Ascending aorta (tissue), 2 donors: Measurements from ENCODE around the gene GHRHR. TPM values are rescaled to one million over a fixed set of nuclear protein-coding genes. Genes with fewer than 3 reads are reported as not detected.

Source experiments
- DNase-seq, 2 donors: peaks; one replicate each; pipeline ENCODE4 v3.0.0-alpha.2; 2019; ENCODE audit warnings: low spot score in 2 of 2
- H3K27ac ChIP-seq, 2 donors: fragments of 200-600 bp; sonication (generic); one replicate each; pipeline ENCODE4 v1.5.1; 2016 to 2017; ENCODE audit warnings: mild to moderate bottlenecking in 1 of 2
- H3K27me3 ChIP-seq: fragments of 200-600 bp; sonication (generic); one replicate; pipeline ENCODE4 v1.5.1; 2017
- H3K36me3 ChIP-seq, 2 donors: fragments of 200-600 bp; sonication (generic); one replicate each; pipeline ENCODE4 v1.5.1; 2016
- H3K4me1 ChIP-seq, 2 donors: fragments of 200-600 bp; sonication (generic); one replicate each; pipeline ENCODE4 v1.5.1; 2016 to 2017; ENCODE audit warnings: mild to moderate bottlenecking in 1 of 2
- H3K4me3 ChIP-seq, 2 donors: fragments of 200-600 bp; sonication (generic); one replicate each; pipeline ENCODE4 v1.5.1; 2016 to 2017; ENCODE audit warnings: mild to moderate bottlenecking in 1 of 2
- H3K9me3 ChIP-seq, 2 donors: fragments of 200-600 bp; sonication (generic); one replicate each; pipeline ENCODE4 v1.5.1; 2016
- CTCF ChIP-seq, 3 experiments: fragments of 200-600 bp in 2 of 3; fragments of 450-650 bp in 1 of 3; sonication (generic) in 2 of 3; IDR thresholded peaks; one replicate each; pipeline ENCODE4 v1.5.1; 2016 to 2019; ENCODE audit warnings: antibody characterized with exemption in 3 of 3, mild to moderate bottlenecking in 1 of 3, moderate library complexity in 1 of 3
- intact Hi-C: fragments of 100-400 bp; cut with DNase I; formaldehyde crosslinking; loops from one replicate; pipeline ENCODE4 v1.15.1; 2023
- total RNA-seq: library from RNA; depleted of rRNA; stranded (reverse); fragments of >200 nt; gene quantifications from one replicate; pipeline ENCODE4 v1.1.0, GENCODE V29; 2016

GHRHR gene
- total RNA-seq, 1 donor from 2014 or later: not detected

- Histone ChIP-seq H3K4me1 (no peaks in the 10 kb centered on the region), H3K27me3 (no peaks in the 10 kb centered on the region), H3K27ac (no peak overlapping the region), H3K36me3 (no peaks in the 10 kb centered on the region), H3K4me3 (no peak overlapping the region), H3K9me3 (peaks cover 0 to 8% of the 10 kb centered on the region in 2 donors)
- no peak for TF ChIP-seq CTCF (IDR thresholded peaks at IDR 0.05)
- intact Hi-C loops: no loop called here
- DNase-seq: no peak
Measured at GRCh38 chr7:30954914-30955313, 8.8 kb upstream of the GHRHR start.

- Histone ChIP-seq H3K27ac (no peak overlapping the region), H3K9me3 (peaks cover 0 to 8% of the 10 kb centered on the region in 2 donors), H3K4me3 (no peak overlapping the region), H3K36me3 (no peaks in the 10 kb centered on the region), H3K27me3 (no peaks in the 10 kb centered on the region), H3K4me1 (no peaks in the 10 kb centered on the region)
- no peak for TF ChIP-seq CTCF (IDR thresholded peaks at IDR 0.05)
- DNase-seq: no peak
- intact Hi-C loops: no loop called here
Measured at GRCh38 chr7:30956704-30957103, 7.0 kb upstream of the GHRHR start.

DNA sequence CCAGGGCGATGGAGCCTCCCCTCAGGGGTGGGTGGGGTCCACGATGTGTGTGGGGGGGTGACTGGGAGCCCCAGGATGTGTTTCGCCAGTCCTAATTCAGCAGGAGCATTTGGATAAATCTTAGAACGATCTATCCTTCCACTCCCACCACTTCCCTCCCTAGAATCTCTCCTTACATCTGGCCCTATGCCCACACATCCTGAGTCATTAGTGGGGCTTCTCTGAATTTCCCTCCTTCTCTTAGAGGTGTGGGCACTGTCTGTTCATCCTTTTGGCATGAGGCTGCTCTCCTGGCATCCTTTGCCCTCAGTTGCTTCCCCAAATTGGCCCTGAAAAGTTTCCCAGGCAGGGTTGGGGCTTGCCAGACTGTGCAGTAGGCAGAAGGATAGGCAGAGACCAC, 1.6 kb downstream of the GHRHR start:
- no peak for DNase-seq

GRCh38 chr7:30965883-30966282, 2.1 kb downstream of the GHRHR start:
- Histone ChIP-seq H3K36me3 (no peaks in the 10 kb centered on the region), H3K27me3 (no peaks in the 10 kb centered on the region), H3K9me3 (no peaks in the 10 kb centered on the region), H3K27ac (no peak overlapping the region), H3K4me3 (no peak overlapping the region), H3K4me1 (no peaks in the 10 kb centered on the region)
- no peak for DNase-seq
- TF ChIP-seq CTCF (IDR thresholded peaks at IDR 0.05): no peak
- intact Hi-C loops: no loop called here

More for the DNA sequence above, 1.6 kb downstream of the GHRHR start:
- no peak for TF ChIP-seq CTCF (IDR thresholded peaks at IDR 0.05)
- H3K36me3 ChIP-seq: no peaks in the 10 kb centered on the region
- no peaks in the 10 kb centered on the region for H3K27me3 ChIP-seq
- H3K4me1 ChIP-seq: no peaks in the 10 kb centered on the region
- no peak overlapping the region for H3K27ac ChIP-seq
- H3K4me3 ChIP-seq: no peak overlapping the region
- intact Hi-C loops: no loop called here
- no peaks in the 10 kb centered on the region for H3K9me3 ChIP-seq

DNA sequence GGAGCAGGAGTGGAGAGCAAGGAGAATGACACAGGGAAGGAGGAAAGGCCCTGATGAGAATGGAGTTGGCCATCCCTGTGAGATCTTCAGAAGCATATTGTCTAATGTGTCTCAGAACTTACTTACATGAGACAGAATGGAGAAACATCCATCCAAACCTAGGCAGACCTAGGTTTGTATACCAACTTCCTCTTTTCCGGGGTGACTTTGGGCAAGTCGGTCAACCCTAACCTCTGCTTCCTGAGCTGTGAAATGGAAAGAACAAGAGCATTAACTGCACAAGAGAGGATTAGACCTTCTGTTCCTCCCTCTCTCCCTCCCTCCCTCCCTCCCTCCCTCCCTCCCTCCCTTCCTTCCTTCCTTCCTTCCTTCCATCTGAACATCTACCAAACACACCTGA, 4.5 kb downstream of the GHRHR start:
- Histone ChIP-seq H3K4me3 (no peak overlapping the region), H3K27ac (no peak overlapping the region), H3K4me1 (no peaks in the 10 kb centered on the region), H3K9me3 (no peaks in the 10 kb centered on the region), H3K27me3 (no peaks in the 10 kb centered on the region), H3K36me3 (no peaks in the 10 kb centered on the region)
- TF ChIP-seq CTCF (IDR thresholded peaks at IDR 0.05): no peak
- intact Hi-C loops: no loop called here
- DNase-seq: no peak
